Osteoblast (primary cell): ENCODE results near the gene ZNF823. TPM values are rescaled to one million over a fixed set of nuclear protein-coding genes. Genes with fewer than 3 reads are reported as not detected.

ENCODE experiments used
- DNase-seq: peaks from one replicate; pipeline ENCODE4 v3.0.0; 2011; ENCODE audit warnings: low spot score, mixed read lengths; ENCODE audit not compliant: insufficient read length; ENCODE audit errors: missing footprints
- H2AFZ ChIP-seq: 2 replicates; pipeline ENCODE4 v1.6.0; 2011; ENCODE audit warnings: mild to moderate bottlenecking, low read length
- H3K27ac ChIP-seq: 2 replicates; pipeline ENCODE4 v1.5.1; 2011; ENCODE audit warnings: mild to moderate bottlenecking, low read depth, low read length, moderate library complexity
- H3K27me3 ChIP-seq: 2 replicates; pipeline ENCODE4 v1.6.0; 2012; ENCODE audit warnings: mild to moderate bottlenecking, control low read depth, inconsistent platforms, low read length, moderate library complexity; ENCODE audit not compliant: insufficient read depth
- H3K36me3 ChIP-seq: 2 replicates; pipeline ENCODE4 v1.5.1; 2011; ENCODE audit warnings: mild to moderate bottlenecking, low read length, control low read depth, moderate library complexity; ENCODE audit not compliant: insufficient read depth
- H3K4me1 ChIP-seq: 2 replicates; pipeline ENCODE4 v1.5.1; 2011; ENCODE audit warnings: mild to moderate bottlenecking, low read length, control low read depth, moderate library complexity; ENCODE audit not compliant: insufficient read depth
- H3K4me2 ChIP-seq: 2 replicates; pipeline ENCODE4 v1.6.0; 2011; ENCODE audit warnings: mild to moderate bottlenecking, low read length; ENCODE audit not compliant: insufficient read depth
- H3K4me3 ChIP-seq: fragments of 200-600 bp; sonication (generic); 3 replicates; pipeline ENCODE4 v1.5.1; 2012; ENCODE audit warnings: mild to moderate bottlenecking, low read length, inconsistent platforms; ENCODE audit not compliant: insufficient read depth
- H3K79me2 ChIP-seq: 2 replicates; pipeline ENCODE4 v1.6.0; 2012; ENCODE audit warnings: mild to moderate bottlenecking, low read length, control low read depth, inconsistent platforms; ENCODE audit not compliant: insufficient read depth
- H3K9me3 ChIP-seq: 2 replicates; pipeline ENCODE4 v1.5.1; 2011; ENCODE audit warnings: low read depth, low read length, control low read depth
- H4K20me1 ChIP-seq: 2 replicates; pipeline ENCODE4 v1.6.0; 2012; ENCODE audit warnings: mild to moderate bottlenecking, low read length, control low read depth; ENCODE audit not compliant: insufficient read depth
- total RNA-seq: library from RNA; depleted of rRNA; stranded (reverse); fragments of >200 nt; gene quantifications from 2 replicates; pipeline ENCODE4 v1.2.3, GENCODE V29; 2012
- TF ChIP-seq, protein P1 (sequence below): IDR thresholded peaks from 2 replicates; pipeline ENCODE4 v1.5.1; 2011; ENCODE audit warnings: mild to moderate bottlenecking, low read depth, low read length, moderate library complexity; ENCODE audit errors: extremely low read depth

ZNF823 gene
- total RNA-seq, 1 donor, result 6.2 TPM

DNA sequence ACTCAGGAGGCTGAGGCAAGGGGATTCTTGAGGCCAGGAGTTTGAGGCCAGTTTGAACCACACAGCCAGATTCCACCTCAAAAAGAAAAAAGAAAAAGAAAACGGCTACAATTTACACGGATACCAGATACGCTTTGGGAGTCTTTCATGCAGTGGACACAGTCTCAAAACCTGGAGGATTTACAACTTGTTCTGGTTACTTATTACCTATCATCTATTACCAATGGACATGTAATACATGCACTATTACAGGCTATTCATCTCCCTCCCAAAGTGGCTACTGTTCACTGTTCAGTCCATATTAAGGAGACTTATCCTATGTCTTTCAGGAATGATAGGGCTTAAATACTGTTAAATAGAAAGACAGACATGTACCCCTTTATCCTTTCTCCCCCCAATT lies 33.3 kb downstream of the ZNF823 start:
- TF ChIP-seq, protein P1, sequence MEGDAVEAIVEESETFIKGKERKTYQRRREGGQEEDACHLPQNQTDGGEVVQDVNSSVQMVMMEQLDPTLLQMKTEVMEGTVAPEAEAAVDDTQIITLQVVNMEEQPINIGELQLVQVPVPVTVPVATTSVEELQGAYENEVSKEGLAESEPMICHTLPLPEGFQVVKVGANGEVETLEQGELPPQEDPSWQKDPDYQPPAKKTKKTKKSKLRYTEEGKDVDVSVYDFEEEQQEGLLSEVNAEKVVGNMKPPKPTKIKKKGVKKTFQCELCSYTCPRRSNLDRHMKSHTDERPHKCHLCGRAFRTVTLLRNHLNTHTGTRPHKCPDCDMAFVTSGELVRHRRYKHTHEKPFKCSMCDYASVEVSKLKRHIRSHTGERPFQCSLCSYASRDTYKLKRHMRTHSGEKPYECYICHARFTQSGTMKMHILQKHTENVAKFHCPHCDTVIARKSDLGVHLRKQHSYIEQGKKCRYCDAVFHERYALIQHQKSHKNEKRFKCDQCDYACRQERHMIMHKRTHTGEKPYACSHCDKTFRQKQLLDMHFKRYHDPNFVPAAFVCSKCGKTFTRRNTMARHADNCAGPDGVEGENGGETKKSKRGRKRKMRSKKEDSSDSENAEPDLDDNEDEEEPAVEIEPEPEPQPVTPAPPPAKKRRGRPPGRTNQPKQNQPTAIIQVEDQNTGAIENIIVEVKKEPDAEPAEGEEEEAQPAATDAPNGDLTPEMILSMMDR, result no peak
- Histone ChIP-seq H3K79me2 (no peaks in the 10 kb centered on the region), H3K9me3 (no peaks in the 10 kb centered on the region), H3K4me2 (no peak overlapping the region), H3K4me3 (no peak overlapping the region), H3K27ac (no peak overlapping the region), H2AFZ (no peak overlapping the region), H3K4me1 (no peaks in the 10 kb centered on the region), H3K36me3 (no peaks in the 10 kb centered on the region), H3K27me3 (no peaks in the 10 kb centered on the region), H4K20me1 (no peaks in the 10 kb centered on the region)
- DNase-seq, result no peak

DNA sequence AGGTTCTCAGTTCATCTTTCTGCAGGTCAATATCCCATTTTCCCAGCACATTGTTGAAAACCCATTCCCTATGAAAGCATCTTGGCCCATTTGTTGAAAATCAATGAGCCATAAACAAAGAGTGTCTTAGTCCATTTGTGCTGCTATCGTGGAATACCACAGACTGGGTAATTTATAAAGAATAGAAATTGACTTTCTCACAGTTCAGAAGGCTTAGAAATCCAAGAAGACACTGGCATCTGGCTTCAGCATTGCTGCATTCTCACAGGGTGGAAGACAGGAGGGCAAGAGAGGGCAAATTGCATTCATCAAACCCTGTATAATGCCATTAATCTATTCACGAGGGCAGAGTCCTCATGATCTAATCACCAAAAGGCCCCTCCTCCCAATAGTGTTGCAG lies 34.1 kb downstream of the ZNF823 start:
- Histone ChIP-seq H3K4me1 (no peaks in the 10 kb centered on the region), H3K79me2 (no peaks in the 10 kb centered on the region), H3K27me3 (no peaks in the 10 kb centered on the region), H3K27ac (no peak overlapping the region), H3K4me2 (no peak overlapping the region), H3K36me3 (no peaks in the 10 kb centered on the region), H3K9me3 (no peaks in the 10 kb centered on the region), H2AFZ (no peak overlapping the region), H3K4me3 (no peak overlapping the region), H4K20me1 (no peaks in the 10 kb centered on the region)
- TF ChIP-seq, protein P1, result no peak
- DNase-seq, result no peak

DNA sequence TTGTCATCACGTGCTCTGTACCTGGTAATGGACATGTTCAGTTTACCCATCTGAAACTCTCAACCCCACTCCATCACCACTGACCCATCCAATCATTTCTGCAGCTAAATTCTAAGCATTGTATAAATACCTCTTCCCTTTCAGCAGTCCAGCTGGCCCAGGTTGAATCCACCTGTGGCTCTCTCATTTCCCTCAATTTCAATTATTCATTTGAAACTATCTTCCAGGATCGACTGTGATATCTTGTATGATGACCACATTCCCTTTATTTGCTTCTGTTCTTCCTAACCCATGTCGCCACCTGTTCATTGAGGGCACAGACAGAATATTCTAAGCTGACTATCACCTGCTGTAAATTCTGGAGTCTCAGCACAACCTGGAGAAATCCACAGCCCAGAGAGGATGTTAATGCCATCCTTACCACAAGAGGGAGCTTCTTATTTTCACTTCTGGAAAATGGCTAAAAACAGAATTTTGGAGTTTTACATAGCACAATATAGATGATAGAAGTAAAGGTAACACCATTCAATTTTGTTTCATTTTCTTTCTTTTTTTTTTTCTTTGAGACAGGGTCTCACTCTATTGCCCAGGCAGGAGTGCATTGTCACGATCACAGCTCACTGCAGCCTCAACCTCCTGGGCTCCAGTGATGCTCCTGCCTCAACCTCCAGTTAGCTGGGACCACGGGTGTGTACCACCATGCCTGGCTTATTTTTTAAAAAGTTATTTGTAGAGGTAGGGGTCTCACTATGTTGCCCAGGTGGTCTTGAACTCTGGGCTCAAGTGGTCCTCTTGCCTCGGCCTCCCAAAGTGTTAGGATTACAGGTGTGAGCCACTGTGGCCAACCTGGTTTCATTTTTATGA lies 38.6 kb downstream of the ZNF823 start:
- Histone ChIP-seq H3K79me2 (no peaks in the 10 kb centered on the region), H3K4me1 (peaks cover 1% of the 10 kb centered on the region), H4K20me1 (no peaks in the 10 kb centered on the region), H3K27ac (no peak overlapping the region), H3K4me3 (no peak overlapping the region), H3K36me3 (no peaks in the 10 kb centered on the region), H3K27me3 (no peaks in the 10 kb centered on the region), H3K9me3 (no peaks in the 10 kb centered on the region), H3K4me2 (no peak overlapping the region), H2AFZ (no peak overlapping the region)
- TF ChIP-seq, protein P1, result peak; percentile 74
- peak; percentile 84 for DNase-seq

DNA sequence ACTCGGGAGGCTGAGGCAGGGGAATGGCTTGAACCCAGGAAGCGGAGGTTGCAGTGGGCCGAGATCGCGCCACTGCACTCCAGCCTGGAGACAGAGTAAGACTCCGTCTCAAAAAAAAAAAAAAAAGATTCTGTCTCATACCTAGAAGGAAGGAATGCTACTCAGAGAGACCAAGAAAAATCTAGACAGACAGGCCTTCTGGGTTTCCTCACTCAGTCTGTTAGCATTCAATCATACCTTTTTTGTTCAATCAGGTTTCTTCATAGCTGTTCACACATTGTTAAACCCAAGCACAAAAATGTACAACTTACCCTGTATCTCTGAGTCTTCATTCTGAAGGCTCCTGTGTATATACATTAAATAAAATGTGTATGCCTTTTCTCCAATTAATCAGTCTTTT lies 40.5 kb downstream of the ZNF823 start:
- no peak overlapping the region for H3K4me3 ChIP-seq
- peaks cover 5% of the 10 kb centered on the region for H3K4me1 ChIP-seq
- no peaks in the 10 kb centered on the region for H4K20me1 ChIP-seq
- TF ChIP-seq, protein P1, result no peak
- no peaks in the 10 kb centered on the region for H3K27me3 ChIP-seq
- no peaks in the 10 kb centered on the region for H3K9me3 ChIP-seq
- H3K36me3 ChIP-seq, result no peaks in the 10 kb centered on the region
- no peak overlapping the region for H3K27ac ChIP-seq
- no peak overlapping the region for H3K4me2 ChIP-seq
- no peaks in the 10 kb centered on the region for H3K79me2 ChIP-seq
- DNase-seq, result no peak
- H2AFZ ChIP-seq, result no peak overlapping the region
